HL-60/S4 (cell line): Measurements from ENCODE around the gene NRXN2.

Source experiments
- in situ Hi-C: fragments of 300-500 bp; cut with MboI; formaldehyde crosslinking; loops from 2 replicates; pipeline ENCODE4 v1.14.3; 2022; ENCODE audit warnings: low sequenced_read_pairs

Gene NRXN2

DNA sequence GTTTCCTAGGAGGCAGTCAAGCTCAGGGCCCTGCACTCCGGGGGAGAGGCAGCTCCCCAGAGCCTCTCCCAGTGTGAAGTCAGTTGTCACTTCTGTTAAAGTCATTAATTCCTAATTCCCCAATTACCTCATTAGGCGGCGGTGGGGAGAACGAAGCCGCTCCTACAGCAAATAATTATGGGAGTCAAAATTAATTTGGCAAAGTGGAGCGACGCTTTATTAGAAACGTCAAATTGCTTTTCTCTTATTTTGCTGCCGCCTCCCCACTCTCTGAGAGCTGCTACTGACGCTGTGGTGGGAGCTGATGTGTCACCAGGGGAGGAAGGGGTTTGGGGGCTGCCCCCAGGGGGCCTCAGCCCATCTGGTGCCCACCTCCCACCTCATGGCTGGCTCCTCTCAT, 90.3 kb downstream of the NRXN2 start:
- in situ Hi-C loops: no loop called here

DNA sequence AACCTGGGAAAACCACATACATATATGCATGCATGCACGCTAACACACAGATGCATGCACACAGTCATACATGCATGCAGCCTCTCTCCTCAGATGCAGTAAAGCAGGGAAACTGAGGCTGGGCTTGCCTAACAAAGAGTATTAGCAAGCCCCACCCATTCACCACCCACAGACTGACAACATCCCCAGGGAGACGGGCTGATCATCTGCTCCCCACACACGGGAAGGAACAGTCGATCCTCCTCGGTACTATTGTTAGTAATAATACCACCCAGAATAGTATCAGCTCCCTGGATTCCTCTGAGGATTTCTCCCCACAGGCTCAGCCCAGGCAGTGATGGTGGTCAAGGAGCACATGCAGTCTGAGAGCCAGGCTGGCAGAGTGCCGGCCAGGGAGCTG, 90.8 kb downstream of the NRXN2 start:
- in situ Hi-C loops: no loop called here

- in situ Hi-C loops: no loop called here
Measured at GRCh38 chr11:64631675-64632074, 91.3 kb downstream of the NRXN2 start.

- in situ Hi-C loops: no loop called here
Measured at GRCh38 chr11:64629796-64630562, 93.0 kb downstream of the NRXN2 start.

DNA sequence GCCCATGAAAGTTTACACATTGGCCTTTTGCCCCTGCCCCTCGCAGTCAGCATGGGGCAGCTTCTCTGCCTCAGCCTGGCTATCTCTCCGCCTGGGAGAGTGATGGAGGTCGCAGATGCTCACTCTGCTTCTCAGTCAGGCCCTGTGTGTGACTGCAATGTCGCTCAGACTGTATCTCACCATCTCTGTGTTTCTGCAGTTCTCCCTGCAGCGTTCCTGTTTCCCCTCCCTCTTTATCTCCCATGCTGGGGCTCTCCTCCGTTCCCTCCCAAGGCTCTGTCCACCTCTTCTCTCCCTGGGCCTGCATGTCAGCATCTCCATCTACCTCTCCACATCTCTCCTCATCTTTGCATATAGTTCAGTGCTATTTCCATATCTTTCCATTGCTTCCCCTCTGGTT, 93.9 kb downstream of the NRXN2 start:
- in situ Hi-C loops: no loop called here

DNA sequence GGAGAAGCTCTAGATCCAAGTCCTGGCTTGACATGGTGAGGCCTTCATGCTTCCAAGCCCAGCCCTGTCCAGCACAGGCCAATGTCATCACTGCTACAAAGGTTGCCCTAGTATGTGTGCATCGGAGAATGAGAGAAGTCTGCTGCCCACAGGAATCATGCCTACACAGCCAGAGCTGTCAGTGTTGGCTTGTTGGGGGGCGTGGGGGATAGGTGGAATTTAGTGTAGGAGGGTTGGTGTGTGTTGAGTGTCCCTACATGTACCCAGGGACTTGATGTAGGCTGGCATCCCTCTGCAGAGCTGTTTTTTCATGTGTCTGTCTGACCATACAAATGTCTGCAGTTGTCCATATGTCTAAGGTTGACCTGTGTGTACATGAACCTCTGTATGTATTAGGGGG, 94.4 kb downstream of the NRXN2 start:
- in situ Hi-C loops: no loop called here

- in situ Hi-C loops: no loop called here
Measured at GRCh38 chr11:64627371-64627770, 95.6 kb downstream of the NRXN2 start.

DNA sequence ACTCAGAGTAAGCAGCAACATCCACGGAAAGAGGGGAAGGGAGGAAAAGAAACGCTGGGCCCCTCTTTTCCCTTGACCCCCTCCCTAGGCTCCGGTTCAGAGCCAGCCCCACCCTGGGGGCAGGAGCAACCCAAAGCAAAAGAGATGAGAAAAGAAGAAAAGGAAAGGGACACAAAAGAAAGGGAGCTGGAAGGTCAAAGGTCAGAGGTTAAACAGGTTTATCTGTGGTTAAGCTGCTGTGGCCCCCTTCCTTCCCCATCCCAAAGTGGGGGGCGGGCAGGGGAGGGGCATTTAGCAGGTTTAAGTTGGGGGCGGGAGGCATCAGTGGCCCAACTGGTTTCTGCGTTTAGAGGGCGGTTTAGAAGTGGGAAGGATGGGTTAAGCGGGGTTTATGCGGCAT, 96.4 kb downstream of the NRXN2 start:
- in situ Hi-C loops: no loop called here

DNA sequence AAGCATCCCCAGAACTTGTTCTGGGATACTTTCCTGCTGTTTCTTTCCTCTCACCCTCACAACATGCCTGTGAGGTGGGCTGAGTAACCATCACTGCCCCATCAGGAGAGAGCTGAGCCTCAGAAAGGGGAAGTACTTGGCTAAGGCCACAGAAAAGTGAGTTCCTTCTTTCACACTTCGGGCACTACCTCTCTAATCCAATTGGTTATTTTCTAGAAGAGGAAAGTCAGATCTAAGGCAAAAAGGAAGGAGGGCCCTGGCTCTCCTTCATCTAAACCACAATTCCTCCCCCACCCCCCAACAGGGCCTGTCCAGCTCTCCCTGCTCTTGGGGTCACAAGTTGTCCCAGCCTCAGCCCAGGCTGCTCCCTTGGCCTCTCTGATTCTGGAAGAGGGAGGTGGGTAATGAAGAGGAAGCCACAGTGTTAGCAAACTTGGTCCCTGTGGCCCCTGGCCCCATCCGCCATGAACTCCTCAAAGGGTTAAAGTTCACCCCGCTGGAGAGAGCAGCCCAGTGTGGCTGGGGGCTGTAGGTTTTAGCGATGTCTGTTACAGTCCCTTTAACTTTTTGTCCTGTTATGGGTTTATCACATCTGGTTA, 98.0 kb downstream of the NRXN2 start:
- in situ Hi-C loops: no loop called here

DNA sequence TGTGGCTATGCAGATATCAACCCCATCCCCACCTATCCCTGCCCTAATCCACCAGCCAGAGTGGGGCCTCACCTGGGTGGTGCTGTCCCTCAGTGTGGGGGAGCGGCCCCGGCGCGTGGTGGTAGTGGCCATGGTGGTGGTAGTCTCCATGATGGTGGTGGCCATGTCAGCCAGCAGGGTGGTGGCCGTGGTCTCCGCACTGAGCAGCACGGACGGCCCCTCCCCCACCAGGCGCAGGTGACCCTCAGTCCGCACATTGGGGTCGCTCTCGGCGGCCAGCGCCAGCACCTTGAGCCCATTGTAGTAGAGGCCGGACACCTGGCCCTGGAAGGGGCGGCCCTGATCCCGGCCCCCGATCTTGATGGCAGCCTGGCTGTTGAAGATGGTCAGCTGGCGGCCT, 100.3 kb downstream of the NRXN2 start:
- in situ Hi-C loops: no loop called here

GRCh38 chr11:64621283-64622019, 101.5 kb downstream of the NRXN2 start:
- in situ Hi-C loops: no loop called here

- in situ Hi-C loops: no loop called here
Measured at GRCh38 chr11:64620381-64620971, 102.5 kb downstream of the NRXN2 start.

GRCh38 chr11:64619811-64620380, 103.1 kb downstream of the NRXN2 start:
- in situ Hi-C loops: no loop called here

DNA sequence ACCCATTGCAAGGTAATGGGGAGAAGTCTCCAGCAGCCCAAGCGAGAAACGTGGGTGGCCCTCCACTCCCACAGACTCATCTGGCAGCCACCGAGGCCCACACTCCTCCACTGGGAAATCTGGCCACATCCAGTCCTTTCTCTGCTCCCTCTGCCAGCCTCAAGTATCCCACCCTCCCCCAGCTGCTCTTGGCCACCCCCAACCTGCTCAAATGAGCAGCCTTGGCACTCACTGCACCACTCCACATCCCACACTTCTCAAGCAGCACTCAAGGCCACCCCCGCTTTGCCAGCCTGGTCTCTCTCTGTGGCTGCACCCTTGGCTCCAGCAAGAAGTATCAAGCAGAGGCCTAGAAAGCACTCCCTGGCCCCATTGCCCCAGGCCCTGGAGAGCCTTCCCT, 103.8 kb downstream of the NRXN2 start:
- in situ Hi-C loops: no loop called here

- in situ Hi-C loops: no loop called here
Measured at GRCh38 chr11:64616817-64617216, 106.2 kb downstream of the NRXN2 start.

GRCh38 chr11:64614917-64615316, 108.1 kb downstream of the NRXN2 start:
- in situ Hi-C loops: no loop called here

- in situ Hi-C loops: no loop called here
Measured at GRCh38 chr11:64613648-64614047, 109.3 kb downstream of the NRXN2 start.

GRCh38 chr11:64611869-64612646, 110.9 kb downstream of the NRXN2 start:
- in situ Hi-C loops: no loop called here

- in situ Hi-C loops: no loop called here
Measured at GRCh38 chr11:64611176-64611575, 111.8 kb downstream of the NRXN2 start.

GRCh38 chr11:64610596-64610995, 112.4 kb downstream of the NRXN2 start:
- in situ Hi-C loops: no loop called here
